Pulmonary artery endothelial cell (primary cell): ENCODE data around the gene TROAP. TPM values are rescaled to one million over a fixed set of nuclear protein-coding genes. Genes with fewer than 3 reads are reported as not detected.
"Not testable (repeated sequence)": the region's sequence is repeated elsewhere in the genome, so short reads cannot be mapped to it uniquely, and the experiment has no call there.

Experiments
- DNase-seq: peaks from one replicate; pipeline ENCODE4 v3.0.0-alpha.2; 2011; ENCODE audit warnings: low read depth, low spot score
- total RNA-seq: library from RNA; depleted of rRNA; stranded (reverse); fragments of >200 nt; gene quantifications from 2 replicates; pipeline ENCODE4 v1.2.3, GENCODE V29; 2014

TROAP gene
- total RNA-seq, 1 donor from 2014 or later = 16.9 TPM

DNA sequence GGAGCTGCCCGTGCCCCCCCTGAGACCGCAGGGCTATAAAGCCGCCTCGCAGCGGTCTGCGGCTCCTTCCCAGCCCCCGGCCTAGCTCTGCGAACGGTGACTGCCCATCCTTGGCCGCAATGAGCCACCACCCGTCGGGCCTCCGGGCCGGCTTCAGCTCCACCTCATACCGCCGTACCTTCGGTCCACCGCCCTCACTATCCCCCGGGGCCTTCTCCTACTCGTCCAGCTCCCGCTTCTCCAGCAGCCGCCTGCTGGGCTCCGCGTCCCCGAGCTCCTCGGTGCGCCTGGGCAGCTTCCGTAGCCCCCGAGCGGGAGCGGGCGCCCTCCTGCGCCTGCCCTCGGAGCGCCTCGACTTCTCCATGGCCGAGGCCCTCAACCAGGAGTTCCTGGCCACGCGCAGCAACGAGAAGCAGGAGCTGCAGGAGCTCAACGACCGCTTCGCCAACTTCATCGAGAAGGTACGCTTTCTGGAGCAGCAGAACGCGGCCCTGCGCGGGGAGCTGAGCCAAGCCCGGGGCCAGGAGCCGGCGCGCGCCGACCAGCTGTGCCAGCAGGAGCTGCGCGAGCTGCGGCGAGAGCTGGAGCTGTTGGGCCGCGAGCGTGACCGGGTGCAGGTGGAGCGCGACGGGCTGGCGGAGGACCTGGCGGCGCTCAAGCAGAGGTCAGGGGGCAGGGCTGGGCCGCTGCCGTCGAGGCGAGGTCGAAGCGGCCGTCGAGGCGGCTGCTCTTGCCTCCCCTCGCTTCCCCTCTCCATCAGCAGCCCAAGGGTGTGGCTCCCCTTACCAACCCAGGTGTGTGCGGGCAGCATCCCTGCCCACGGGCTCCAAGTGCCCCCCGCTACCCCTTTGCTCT, 27.7 kb upstream of the TROAP start, which contains the start of gene PRPH:
PRPH (plus strand) TSS at position 66 of the 855 bp plus-strand sequence; CDS start at position 120, 54 bp downstream.
- DNase-seq = no peak

DNA sequence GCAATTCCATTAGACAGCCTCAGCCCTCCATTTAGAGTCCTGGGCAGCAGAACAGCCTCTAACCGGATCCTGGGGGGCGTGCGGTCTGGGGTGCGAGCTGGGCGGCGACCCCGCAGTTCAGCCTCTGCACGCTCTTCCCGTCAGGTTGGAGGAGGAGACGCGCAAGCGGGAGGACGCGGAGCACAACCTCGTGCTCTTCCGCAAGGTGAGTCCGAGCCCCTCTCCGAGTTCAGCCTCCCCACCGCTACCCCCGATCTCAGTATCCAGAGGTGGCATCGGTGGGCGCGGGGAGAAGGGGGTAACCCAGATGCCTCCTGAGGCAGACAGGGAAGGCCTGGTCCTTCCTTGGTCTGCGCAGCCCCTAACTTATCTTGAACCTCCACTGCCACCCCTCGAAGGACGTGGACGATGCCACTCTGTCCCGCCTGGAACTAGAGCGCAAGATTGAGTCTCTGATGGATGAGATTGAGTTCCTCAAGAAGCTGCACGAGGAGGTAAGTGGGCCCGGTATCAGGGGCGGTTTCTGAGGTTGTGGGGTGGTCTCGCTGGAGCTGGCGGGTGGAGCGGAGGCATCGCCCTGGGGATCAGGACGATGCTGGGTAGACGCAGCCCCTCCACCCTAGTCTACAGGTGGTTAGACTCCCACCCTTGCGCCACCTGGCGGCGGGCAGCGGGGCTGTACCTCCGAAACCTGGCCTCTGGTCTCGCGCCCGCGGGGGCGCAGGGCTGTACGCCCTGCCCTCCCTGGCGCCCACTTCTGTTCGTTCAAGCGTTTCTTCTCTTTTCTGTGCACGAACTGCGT, 26.8 kb upstream of the TROAP start:
- DNase-seq = no peak

DNA sequence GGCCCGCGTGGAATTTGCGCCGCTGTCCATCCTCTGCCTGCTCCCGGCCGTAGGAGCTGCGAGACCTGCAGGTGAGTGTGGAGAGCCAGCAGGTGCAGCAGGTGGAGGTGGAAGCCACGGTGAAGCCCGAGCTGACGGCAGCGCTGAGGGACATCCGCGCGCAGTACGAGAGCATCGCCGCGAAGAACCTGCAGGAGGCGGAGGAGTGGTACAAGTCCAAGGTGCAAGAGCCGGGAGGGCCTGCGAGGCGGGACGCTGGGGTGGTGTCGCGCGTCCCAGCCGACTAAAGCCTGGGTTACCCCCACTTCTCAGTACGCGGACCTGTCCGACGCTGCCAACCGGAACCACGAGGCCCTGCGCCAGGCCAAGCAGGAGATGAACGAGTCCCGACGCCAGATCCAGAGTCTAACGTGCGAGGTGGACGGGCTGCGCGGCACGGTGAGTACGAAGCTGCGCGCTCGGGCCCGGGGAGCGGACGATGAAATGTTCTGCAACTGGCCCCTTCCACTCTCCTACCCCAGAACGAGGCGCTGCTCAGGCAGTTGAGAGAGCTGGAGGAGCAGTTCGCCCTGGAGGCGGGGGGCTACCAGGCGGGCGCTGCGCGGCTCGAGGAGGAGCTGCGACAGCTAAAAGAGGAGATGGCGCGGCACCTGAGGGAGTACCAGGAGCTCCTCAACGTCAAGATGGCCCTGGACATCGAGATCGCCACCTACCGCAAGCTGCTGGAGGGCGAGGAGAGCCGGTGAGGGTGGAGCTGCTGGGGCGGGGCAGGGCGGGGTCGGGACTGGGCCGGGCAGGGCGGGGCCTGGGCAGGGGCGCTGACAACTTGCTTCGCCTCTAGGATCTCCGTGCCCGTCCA, 26.0 kb upstream of the TROAP start:
- DNase-seq = no peak

GRCh38 chr12:49297695-49298060, 25.4 kb upstream of the TROAP start:
- DNase-seq = no peak

- no peak for DNase-seq
Observed at GRCh38 chr12:49298160-49298559, 24.9 kb upstream of the TROAP start.

DNA sequence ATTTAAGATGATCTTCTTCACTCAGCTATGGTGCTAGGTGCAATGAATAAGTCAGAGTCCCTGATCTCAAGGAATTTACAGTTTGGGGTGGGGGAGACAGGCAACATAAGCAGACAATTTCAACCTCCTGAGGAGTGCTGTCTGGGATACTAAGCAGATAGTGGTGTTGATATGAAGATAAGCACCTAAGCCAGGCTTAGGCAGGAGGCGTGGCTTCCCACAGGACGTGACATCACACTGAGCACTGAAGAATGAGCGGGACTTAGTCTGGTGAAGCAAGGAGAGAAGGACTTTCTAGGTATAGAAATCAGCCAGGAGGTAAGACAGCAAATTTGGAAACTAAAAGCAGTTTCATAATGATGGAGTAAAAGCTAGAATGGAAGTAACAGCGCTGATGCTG, 21.3 kb upstream of the TROAP start:
- no peak for DNase-seq

- no peak for DNase-seq
Observed at GRCh38 chr12:49304161-49304560, 18.9 kb upstream of the TROAP start.

DNA sequence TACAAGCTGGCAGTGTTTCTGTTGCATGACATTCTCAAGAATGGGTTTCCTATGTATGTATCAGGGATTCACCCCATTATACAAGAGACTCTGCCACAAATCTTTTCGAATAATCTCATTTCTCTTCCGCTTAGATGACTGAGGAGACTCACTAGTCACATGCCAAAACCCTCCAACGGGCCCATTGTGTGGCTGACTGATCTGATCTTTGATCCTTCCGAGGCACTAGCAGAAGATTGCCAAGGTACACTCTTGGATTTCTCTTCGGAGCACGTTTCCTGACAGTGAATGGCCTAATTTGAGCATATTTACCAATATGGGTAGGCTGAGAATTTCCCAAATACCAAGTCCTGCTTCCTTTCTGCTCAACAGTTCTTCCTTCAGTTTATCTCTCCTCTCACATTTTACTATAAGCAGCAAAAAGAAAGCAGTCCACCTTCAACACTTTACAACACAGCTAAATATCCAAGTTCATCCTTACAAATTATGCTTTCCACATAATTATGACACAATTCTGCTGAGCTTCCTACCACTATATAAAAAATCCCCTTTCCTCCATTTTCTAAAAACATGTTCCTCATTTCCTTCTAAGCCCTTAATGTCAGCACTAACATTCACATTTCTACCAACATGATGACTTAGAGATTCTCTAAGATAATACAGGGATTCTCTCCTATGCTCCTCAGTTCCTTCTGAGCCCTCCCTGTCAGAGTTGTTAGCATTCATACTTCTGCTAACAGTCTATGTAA, 17.1 kb upstream of the TROAP start:
- no peak for DNase-seq

GRCh38 chr12:49309386-49309785, 13.7 kb upstream of the TROAP start:
- no peak for DNase-seq

DNA sequence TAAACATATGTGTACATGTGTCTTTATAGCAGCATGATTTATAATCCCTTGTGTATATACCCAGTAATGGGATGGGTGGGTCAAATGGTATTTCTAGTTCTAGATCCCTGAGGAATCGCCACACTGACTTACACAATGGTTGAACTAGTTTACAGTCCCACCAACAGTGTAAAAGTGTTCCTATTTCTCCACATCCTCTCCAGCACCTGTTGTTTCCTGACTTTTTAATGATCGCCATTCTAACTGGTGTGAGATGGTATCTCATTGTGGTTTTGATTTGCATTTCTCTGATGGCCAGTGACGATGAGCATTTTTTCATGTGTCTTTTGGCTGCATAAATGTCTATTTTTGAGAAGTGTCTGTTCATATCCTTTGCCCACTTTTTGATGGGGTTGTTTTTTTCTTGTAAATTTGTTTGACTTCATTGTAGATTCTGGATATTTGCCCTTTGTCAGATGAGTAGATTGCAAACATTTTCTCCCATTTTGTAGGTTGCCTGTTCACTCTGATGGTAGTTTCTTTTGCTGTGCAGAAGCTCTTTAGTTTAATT, 12.5 kb upstream of the TROAP start:
- not testable (repeated sequence) for DNase-seq

DNA sequence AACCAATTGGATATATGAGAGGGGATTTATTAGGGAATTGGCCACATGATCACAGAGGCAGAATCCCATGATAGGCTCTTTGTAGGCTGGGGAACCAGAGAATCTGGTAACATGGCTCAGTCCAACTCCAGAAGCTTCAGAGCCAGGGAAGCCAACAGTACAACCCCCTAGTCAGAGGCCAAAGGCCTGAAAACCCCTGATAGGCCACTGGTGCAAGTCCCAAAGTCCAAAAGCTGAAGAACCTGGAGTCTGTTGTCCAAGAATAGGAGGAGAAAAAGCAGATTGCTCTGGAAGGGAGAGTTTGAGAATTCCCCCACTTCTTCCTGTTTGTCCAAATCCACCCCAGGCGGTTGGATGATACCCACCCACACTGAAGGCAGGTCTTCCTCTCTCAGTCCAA, 8.2 kb upstream of the TROAP start:
- DNase-seq = no peak

- DNase-seq = not testable (repeated sequence)
Observed at GRCh38 chr12:49317118-49317517, 5.9 kb upstream of the TROAP start.

DNA sequence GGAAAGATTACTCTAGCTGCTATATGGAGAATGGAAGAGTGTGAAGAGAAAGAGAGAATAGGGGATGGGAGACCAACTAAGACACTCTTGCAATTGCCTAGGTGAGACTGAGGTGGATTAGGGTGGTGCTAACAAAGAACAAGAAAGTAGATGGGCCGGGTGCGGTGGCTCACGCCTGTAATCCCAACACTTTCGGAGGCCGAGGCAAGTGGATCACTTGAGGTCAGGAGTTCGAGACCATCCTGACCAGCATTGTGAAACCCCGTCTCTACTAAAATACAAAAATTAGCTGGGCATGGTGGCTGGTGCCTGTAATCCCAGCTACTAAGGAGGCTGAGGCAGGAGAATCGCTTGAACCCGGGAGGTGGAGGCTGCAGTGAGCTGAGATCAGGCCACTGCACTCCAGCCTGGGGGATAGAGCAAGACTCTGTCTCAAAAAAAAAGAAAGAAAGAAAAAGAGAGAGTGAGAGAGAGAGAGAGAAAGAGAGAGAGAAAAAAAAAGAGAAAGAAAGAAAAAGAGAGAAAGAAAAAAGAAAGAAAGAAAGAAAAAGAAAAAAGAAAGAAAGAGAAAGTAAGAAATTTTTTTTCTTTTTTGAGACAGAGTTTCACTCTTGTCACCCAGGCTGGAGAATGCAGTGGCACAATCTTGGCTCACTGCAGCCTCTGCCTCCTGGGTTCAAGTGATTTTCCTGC, 2.5 kb upstream of the TROAP start:
- not testable (repeated sequence) for DNase-seq

DNA sequence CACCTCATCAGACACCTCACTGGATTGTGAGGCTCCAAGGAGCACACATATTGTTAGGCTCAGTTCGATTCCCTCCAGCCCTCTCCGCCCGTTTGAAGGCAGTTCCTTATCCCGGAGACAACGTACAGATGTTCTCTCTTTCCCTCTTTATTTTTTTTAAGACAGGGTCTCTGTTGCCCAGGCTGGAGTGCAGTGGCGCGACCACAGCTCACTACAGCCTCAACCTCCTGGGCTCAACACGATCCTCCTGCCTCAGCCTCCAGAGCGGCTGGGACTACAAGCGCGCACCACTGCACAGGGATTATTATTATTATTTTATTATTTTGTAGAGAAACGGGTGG, 718 bp upstream of the TROAP start:
- DNase-seq = no peak

- DNase-seq = no peak
Observed at GRCh38 chr12:49323524-49324097, 556 bp downstream of the TROAP start.

- no peak for DNase-seq
Observed at GRCh38 chr12:49325606-49326005, 2.6 kb downstream of the TROAP start.

DNA sequence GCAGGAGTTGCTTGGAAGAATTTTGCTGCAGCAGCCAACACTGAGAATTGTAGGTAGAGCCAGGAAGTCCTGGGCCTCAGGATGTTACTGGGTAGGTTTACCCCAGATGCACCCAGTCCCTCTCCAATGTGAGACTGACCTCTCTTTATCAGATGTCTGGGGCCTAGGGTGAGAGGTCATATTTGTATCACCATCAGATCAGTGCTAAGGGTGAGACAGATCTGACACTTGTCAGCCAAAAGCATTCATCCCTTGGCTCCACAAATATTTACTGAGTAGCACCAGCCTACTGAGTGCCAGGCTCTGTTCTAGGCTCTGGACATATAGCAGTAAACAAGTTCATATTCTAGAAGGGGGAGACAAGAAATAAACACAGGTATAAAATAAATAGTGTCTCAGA, 4.3 kb downstream of the TROAP start:
- DNase-seq = no peak

DNA sequence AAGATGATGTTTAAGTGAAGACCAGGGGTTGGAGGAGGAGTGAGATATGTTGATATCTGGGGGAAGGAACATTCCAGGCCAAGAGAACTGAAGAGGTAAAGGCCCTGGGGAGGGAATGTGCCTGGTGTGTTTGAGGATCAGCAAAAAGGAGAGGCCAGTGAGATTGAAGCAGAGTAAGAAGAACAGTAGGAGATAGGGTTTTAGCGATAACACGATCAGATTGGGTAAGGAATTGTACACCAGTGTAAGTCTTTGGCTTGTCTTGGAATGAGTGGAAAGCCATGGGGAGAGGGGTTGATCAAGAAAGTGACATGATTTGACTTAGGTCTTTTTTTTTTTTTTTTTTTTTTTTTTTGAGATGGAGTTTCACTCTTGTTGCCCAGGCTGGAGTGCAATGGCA, 4.8 kb downstream of the TROAP start:
- DNase-seq = no peak

DNA sequence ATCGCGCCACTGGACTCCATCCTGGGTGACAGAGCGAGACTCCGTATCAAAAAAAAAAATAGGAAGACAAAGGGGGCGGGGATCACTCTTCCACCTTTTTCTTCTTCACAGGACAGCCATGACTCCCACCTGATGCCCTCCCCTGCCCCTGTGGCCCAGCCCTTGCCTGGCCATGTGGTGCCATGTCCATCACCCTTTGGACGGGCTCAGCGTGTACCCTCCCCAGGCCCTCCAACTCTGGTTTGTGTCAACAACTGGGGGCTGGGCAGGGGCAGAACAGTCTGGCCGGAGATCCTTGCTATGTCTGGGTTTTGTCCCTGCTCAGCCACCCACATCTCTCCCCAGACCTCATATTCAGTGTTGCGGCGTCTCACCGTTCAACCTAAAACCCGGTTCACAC, 5.8 kb downstream of the TROAP start:
- DNase-seq = no peak
